ENCODE measurements around the gene CDC14A. TPM values are rescaled to one million over a fixed set of nuclear protein-coding genes. Genes with fewer than 3 reads are reported as not detected.
A peak's percentile ranks its signal among the peaks of the same experiment; 100 is the strongest.

CDC14A gene
- total and polyA plus RNA-seq, 10 donors = 3.8 to 58.5 (median 27.3) TPM

DNA sequence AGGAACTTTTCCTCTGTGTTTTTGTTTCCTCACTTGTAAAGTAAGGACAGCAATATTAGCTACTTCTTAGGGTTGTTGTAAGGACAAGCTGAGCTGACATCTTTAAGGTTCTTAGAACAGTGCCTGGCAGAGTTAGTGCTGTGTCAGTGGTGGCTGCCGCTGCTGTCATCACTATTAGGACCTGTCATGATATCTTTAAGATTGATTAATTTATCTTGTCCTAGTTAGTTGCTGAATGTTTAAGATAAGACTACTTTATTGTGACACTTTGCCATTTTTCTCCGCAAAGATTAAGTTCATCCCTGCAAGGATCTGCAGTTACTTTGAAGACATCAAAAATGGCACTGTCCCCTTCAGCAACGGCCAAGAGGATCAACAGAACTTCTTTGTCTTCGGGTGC, 145.5 kb downstream of the CDC14A start:
- Histone ChIP-seq H3K36me3 (peaks cover 0 to 88% (median 43%) of the 10 kb centered on the region in 6 donors), H3K27me3 (replicated peaks in 1 of 7) (no peaks in the 10 kb centered on the region)
- no peak for DNase-seq

DNA sequence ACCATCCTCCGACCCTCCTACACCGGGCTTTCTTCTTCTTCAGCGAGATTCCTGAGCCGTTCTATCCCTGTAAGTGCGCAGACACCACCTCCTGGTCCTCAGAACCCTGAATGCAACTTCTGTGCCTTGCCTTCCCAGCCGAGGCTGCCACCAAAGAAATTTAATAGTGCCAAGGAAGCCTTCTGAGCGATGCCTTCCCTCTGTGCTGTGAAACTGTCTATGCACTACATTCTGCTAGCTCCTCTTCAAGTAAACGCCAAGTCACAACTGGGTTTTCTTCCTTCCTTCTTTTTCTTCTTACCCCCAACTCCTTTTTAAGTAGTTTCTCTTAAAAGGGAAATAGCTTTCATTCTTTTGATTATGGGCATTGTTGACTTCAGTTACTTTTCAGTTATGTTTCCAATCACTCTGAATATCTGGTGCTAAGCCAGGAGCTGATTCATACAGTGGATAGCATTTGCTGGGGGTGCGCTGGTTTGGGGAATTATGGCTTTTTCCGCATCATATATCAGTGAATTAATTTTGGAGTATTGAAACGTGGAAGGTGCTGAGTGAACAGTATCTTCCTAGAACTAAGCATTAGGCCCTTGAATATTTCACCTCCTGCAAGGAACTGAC, 147.0 kb downstream of the CDC14A start:
- intact Hi-C loops (cut with DNase I; ENCODE audit: low total_unique reads) = no loop called here
- H3K27me3 ChIP-seq (replicated peaks in 1 of 7) = no peaks in the 10 kb centered on the region
- H3K4me3 ChIP-seq = no peak overlapping the region
- H3K9me3 ChIP-seq = no peaks in the 10 kb centered on the region
- H3K27ac ChIP-seq = peak overlapping the region in 5 of 8 donors; percentile 17 to 41 (median 31)
- TF ChIP-seq POLR2AphosphoS5 (IDR thresholded peaks at IDR 0.05) (no peak), POLR2A (IDR thresholded peaks at IDR 0.05) (no peak)
- TF ChIP-seq, protein P1, sequence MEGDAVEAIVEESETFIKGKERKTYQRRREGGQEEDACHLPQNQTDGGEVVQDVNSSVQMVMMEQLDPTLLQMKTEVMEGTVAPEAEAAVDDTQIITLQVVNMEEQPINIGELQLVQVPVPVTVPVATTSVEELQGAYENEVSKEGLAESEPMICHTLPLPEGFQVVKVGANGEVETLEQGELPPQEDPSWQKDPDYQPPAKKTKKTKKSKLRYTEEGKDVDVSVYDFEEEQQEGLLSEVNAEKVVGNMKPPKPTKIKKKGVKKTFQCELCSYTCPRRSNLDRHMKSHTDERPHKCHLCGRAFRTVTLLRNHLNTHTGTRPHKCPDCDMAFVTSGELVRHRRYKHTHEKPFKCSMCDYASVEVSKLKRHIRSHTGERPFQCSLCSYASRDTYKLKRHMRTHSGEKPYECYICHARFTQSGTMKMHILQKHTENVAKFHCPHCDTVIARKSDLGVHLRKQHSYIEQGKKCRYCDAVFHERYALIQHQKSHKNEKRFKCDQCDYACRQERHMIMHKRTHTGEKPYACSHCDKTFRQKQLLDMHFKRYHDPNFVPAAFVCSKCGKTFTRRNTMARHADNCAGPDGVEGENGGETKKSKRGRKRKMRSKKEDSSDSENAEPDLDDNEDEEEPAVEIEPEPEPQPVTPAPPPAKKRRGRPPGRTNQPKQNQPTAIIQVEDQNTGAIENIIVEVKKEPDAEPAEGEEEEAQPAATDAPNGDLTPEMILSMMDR (IDR thresholded peaks at IDR 0.05 in 8 of 11, conservative IDR thresholded peaks at IDR 0.05 in 3 of 11) = no peak
- WGBS, 5 donors = 79 to 87% (median 82%) methylated on average over 11 of the region's 11 CpGs
- peaks cover 0 to 100% (median 46%) of the 10 kb centered on the region in 6 donors for H3K36me3 ChIP-seq
- H3K4me1 ChIP-seq = peaks cover 0 to 6% (median 1%) of the 10 kb centered on the region in 6 donors
- DNase-seq = no peak

More for the DNA sequence above, 145.5 kb downstream of the CDC14A start:
- intact Hi-C loops (cut with DNase I; ENCODE audit: low total_unique reads) = no loop called here
- TF ChIP-seq, protein P1 (IDR thresholded peaks at IDR 0.05 in 8 of 11, conservative IDR thresholded peaks at IDR 0.05 in 3 of 11) = no peak
- TF ChIP-seq POLR2A (IDR thresholded peaks at IDR 0.05) (no peak), POLR2AphosphoS5 (IDR thresholded peaks at IDR 0.05) (no peak)
- H3K27ac ChIP-seq = no peak overlapping the region
- H3K4me3 ChIP-seq = no peak overlapping the region
- no peaks in the 10 kb centered on the region for H3K9me3 ChIP-seq
- WGBS, 5 donors = 82 to 90% (median 86%) methylated on average over 4 of the region's 4 CpGs
- H3K4me1 ChIP-seq = peaks cover 0 to 6% (median under 1%) of the 10 kb centered on the region in 6 donors

DNA sequence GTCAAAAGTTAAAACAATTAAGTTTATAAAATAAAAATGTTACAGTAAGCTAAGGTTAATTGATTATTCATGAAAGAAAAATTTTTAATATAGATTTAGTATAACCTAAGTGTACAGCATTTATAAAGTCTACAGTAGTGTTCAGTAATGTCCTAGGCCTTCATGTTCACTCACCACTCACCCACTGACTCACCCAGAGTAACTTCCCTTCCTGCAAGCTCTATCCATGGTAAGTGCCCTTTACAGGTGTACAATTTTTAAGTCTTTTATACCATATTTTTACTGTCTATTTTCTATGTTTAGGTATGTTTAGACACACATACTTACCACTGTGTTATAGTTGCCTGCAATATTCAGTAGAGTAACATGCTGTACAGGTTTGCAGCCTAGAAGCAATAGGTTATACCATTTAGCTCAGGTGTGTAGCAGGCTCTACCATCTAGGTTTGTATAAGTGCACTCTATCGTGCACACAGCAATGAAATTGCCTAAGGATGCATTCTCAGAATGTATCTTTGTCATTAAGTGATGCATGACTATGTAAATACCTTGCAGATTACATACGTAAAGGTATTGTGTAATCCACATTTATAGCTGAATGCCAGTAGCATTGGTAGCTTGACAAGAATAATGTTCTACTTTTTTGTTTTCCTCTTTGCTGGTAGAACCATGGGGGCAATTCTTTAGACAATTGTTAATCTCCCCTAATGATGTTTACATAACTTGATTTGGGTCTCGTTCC, 149.9 kb downstream of the CDC14A start:
- Histone ChIP-seq H3K4me3 (no peak overlapping the region), H3K9me3 (no peaks in the 10 kb centered on the region), H3K36me3 (peaks cover 0 to 93% (median 48%) of the 10 kb centered on the region in 6 donors), H3K27ac (peak overlapping the region in 4 of 8 donors; percentile 3 to 46 (median 20)), H3K4me1 (peaks cover 0 to 6% (median 1%) of the 10 kb centered on the region in 6 donors), H3K27me3 (replicated peaks in 1 of 7) (no peaks in the 10 kb centered on the region)
- no peak for TF ChIP-seq POLR2AphosphoS5 (IDR thresholded peaks at IDR 0.05)
- no peak for DNase-seq
- 71 to 86% (median 81%) methylated on average over 3 of the region's 3 CpGs for WGBS, 5 donors
- intact Hi-C loops (cut with DNase I; ENCODE audit: low total_unique reads) = no loop called here

DNA sequence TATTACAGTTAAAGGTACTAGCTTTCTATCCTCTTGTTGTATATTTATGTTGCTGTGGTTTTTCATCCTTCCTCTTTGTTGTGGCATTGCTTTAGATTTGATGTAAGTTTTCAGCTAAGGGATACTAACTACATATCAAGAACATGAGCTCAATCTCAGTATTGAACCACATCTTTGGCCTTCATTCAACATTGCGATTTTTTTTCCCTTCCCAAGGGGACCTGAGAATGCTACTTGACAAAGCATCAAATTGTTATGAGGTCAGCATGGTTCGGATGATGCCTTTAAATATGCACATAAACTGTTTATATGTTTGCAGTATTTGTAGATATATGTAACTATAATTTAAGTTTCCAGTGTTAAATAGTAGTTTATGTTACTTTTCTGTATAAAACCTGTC, 153.9 kb downstream of the CDC14A start:
- Histone ChIP-seq H3K4me1 (peaks cover 0 to 20% (median 6%) of the 10 kb centered on the region in 6 donors), H3K4me3 (no peak overlapping the region), H3K27ac (no peak overlapping the region), H3K9me3 (no peaks in the 10 kb centered on the region), H3K36me3 (peaks cover 0 to 92% (median 31%) of the 10 kb centered on the region in 6 donors), H3K27me3 (replicated peaks in 1 of 7) (no peaks in the 10 kb centered on the region)
- intact Hi-C loops (cut with DNase I; ENCODE audit: low total_unique reads) = no loop called here
- no peak for DNase-seq
- TF ChIP-seq, protein P1 (IDR thresholded peaks at IDR 0.05 in 8 of 11, conservative IDR thresholded peaks at IDR 0.05 in 3 of 11) = no peak
- TF ChIP-seq POLR2AphosphoS5 (IDR thresholded peaks at IDR 0.05) = no peak
- WGBS, 5 donors = 85 to 95% (median 92%) methylated on average over 2 of the region's 2 CpGs
